Trophoblast cell (in vitro differentiated cells and primary cell): Measurements from ENCODE around the gene SLC35F5. TPM values are rescaled to one million over a fixed set of nuclear protein-coding genes. Genes with fewer than 3 reads are reported as not detected.

Source experiments
- DNase-seq, 2 donors: peaks; one replicate each; pipeline ENCODE4 v3.0.0-alpha.2; 2016
- H2AFZ ChIP-seq: 2 replicates; pipeline ENCODE4 v1.6.1; 2013; ENCODE audit warnings: low read length, moderate library complexity, mild to moderate bottlenecking; ENCODE audit not compliant: insufficient read depth, poor library complexity
- H2AK5ac ChIP-seq: 2 replicates; pipeline ENCODE4 v1.6.1; 2013; ENCODE audit warnings: mild to moderate bottlenecking, low read length
- H2BK120ac ChIP-seq: 2 replicates; pipeline ENCODE4 v1.6.1; 2013; ENCODE audit warnings: low read length, mild to moderate bottlenecking, moderate library complexity; ENCODE audit not compliant: insufficient read depth, poor library complexity
- H2BK12ac ChIP-seq: 2 replicates; pipeline ENCODE4 v1.6.1; 2013; ENCODE audit warnings: mild to moderate bottlenecking, low read length, moderate library complexity
- H2BK5ac ChIP-seq: 2 replicates; pipeline ENCODE4 v1.6.1; 2013; ENCODE audit warnings: low read length, low read depth, moderate library complexity, mild to moderate bottlenecking; ENCODE audit not compliant: poor library complexity
- H3K14ac ChIP-seq: 2 replicates; pipeline ENCODE4 v1.6.1; 2013; ENCODE audit warnings: mild to moderate bottlenecking, low read length
- H3K18ac ChIP-seq: 2 replicates; pipeline ENCODE4 v1.6.1; 2013; ENCODE audit warnings: mild to moderate bottlenecking, low read length
- H3K23ac ChIP-seq: 2 replicates; pipeline ENCODE4 v1.6.1; 2013; ENCODE audit warnings: low read length
- H3K27ac ChIP-seq: 2 replicates; pipeline ENCODE4 v1.5.1; 2013; ENCODE audit warnings: low read depth, mild to moderate bottlenecking, inconsistent platforms, low read length, moderate library complexity
- H3K27me3 ChIP-seq: 2 replicates; pipeline ENCODE4 v1.6.1; 2013; ENCODE audit warnings: inconsistent platforms, mild to moderate bottlenecking, low read length, moderate library complexity; ENCODE audit not compliant: insufficient read depth
- H3K36me3 ChIP-seq, 2 experiments: 1 replicate in 1 of 2; 2 replicates in 1 of 2; pipeline ENCODE4 v1.6.1; 2013; ENCODE audit warnings: low read length in 2 of 2, mild to moderate bottlenecking in 2 of 2, moderate library complexity in 1 of 2; ENCODE audit not compliant: insufficient read depth in 2 of 2, control insufficient read depth in 1 of 2
- H3K4ac ChIP-seq: 2 replicates; pipeline ENCODE4 v1.6.1; 2013; ENCODE audit warnings: low read depth, mild to moderate bottlenecking, low read length, moderate library complexity
- H3K4me1 ChIP-seq, 2 experiments: 1 replicate in 1 of 2; 2 replicates in 1 of 2; pipeline ENCODE4 v1.6.1; 2013; ENCODE audit warnings: low read length in 2 of 2, mild to moderate bottlenecking in 2 of 2, moderate library complexity in 1 of 2; ENCODE audit not compliant: insufficient read depth in 2 of 2, control insufficient read depth in 1 of 2
- H3K4me2 ChIP-seq: 2 replicates; pipeline ENCODE4 v1.6.1; 2013; ENCODE audit warnings: inconsistent platforms, mild to moderate bottlenecking, low read length, moderate library complexity
- H3K4me3 ChIP-seq: 2 replicates; pipeline ENCODE4 v1.5.1; 2013; ENCODE audit warnings: mild to moderate bottlenecking, low read depth, low read length, inconsistent platforms
- H3K79me1 ChIP-seq: one replicate; pipeline ENCODE4 v1.6.1; 2013; ENCODE audit warnings: low read length
- H3K79me2 ChIP-seq: 2 replicates; pipeline ENCODE4 v1.6.1; 2013; ENCODE audit warnings: low read length, mild to moderate bottlenecking; ENCODE audit not compliant: control insufficient read depth, insufficient read depth, poor library complexity
- H3K9ac ChIP-seq: 2 replicates; pipeline ENCODE4 v1.6.1; 2013; ENCODE audit warnings: mild to moderate bottlenecking, low read length
- H3K9me3 ChIP-seq: 2 replicates; pipeline ENCODE4 v1.6.1; 2013; ENCODE audit warnings: low read depth, mild to moderate bottlenecking, control low read depth, inconsistent platforms, low read length; ENCODE audit not compliant: insufficient read depth
- H4K12ac ChIP-seq: 2 replicates; pipeline ENCODE4 v1.6.1; 2013; ENCODE audit warnings: low read depth, mild to moderate bottlenecking, low read length, moderate library complexity
- H4K8ac ChIP-seq: 2 replicates; pipeline ENCODE4 v1.6.1; 2013; ENCODE audit warnings: low read depth, mild to moderate bottlenecking, low read length, moderate library complexity
- H4K91ac ChIP-seq: one replicate; pipeline ENCODE4 v1.6.1; 2013; ENCODE audit warnings: low read depth, mild to moderate bottlenecking, low read length, moderate library complexity
- WGBS: extraction: QIAGEN DNeasy Blood & Tissue Kit; methylation state at CpG from one replicate; pipeline ENCODE4 v1.1.7; 2013; ENCODE audit warnings: missing lambda C conversion rate; ENCODE audit not compliant: insufficient read length, insufficient coverage; ENCODE audit errors: extremely low coverage; 5-methylcytosine and 5-hydroxymethylcytosine counted together
- polyA plus RNA-seq: library from polyadenylated mRNA; stranded (reverse); fragments of 200-250 nt; gene quantifications from 2 replicates; pipeline ENCODE4 v1.2.3, GENCODE V29; 2013

Gene SLC35F5, protein sequence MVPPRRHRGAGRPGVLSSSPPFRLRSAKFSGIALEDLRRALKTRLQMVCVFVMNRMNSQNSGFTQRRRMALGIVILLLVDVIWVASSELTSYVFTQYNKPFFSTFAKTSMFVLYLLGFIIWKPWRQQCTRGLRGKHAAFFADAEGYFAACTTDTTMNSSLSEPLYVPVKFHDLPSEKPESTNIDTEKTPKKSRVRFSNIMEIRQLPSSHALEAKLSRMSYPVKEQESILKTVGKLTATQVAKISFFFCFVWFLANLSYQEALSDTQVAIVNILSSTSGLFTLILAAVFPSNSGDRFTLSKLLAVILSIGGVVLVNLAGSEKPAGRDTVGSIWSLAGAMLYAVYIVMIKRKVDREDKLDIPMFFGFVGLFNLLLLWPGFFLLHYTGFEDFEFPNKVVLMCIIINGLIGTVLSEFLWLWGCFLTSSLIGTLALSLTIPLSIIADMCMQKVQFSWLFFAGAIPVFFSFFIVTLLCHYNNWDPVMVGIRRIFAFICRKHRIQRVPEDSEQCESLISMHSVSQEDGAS
- polyA plus RNA-seq, result 26.0 and 28.2 TPM in 2 replicates

DNA sequence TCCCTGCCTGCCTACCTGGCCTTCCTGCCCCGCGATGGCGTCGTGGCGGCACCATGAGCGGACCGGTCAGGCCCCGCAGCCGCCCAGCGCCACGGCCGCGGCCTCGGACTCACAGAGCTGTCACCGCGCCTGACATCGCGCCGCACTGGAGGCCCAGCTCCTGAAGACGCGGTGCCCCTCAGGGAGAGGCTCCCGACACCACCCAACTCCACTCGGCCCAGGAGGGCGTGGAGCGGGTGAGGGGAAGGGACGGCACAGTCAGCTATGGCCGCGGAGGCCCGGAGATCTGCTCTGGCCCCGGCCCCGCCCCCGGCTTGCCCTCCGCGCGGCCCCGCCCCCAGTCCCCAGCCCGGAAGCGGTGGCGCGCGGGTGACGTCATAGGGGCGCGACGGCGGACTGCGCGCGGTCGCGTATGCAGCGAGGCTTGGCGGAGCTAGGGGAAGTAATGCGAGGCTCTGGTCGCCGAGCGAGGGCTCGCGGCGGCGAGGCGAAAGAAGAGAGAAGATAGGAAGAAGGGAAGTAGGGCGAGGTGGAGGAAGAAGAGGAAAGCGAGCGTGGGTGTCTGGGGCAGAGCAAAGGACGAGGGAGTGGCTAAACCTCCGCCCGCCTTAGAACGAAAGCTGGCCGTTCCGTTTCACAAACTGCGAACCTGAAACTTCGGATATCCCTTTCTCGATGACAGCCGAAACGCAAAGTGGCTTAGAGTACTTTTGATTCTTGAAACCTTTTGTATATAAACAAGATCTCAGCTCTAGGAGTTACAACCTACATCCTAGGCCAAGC, at the start of gene SLC35F5:
TSS of gene SLC35F5 (minus strand) at position 288 of the 783 bp plus-strand sequence. CDS start at position 55, 233 bp downstream.
- no peaks in the 10 kb centered on the region for H3K9me3 ChIP-seq
- H4K8ac ChIP-seq, result peak within 1 kb of the TSS; percentile 97
- H3K79me2 ChIP-seq, result peaks cover 6% of the 10 kb centered on the region
- H3K9ac ChIP-seq, result peak within 1 kb of the TSS; percentile 89
- peak within 1 kb of the TSS; percentile 98 for H3K4me3 ChIP-seq
- H3K36me3 ChIP-seq, result peaks cover 0 to 1% of the 10 kb centered on the region in 2 experiments
- H4K91ac ChIP-seq, result peak within 1 kb of the TSS; percentile 88
- H3K27me3 ChIP-seq, result no peaks in the 10 kb centered on the region
- H3K27ac ChIP-seq, result peak within 1 kb of the TSS; percentile 80
- H2AFZ ChIP-seq, result peak within 1 kb of the TSS; percentile 98
- peak within 1 kb of the TSS; percentile 97 for H3K14ac ChIP-seq
- H3K4me2 ChIP-seq, result peak within 1 kb of the TSS; percentile 72
- no CpG with 5 or more reads among the region's 76 CpGs for WGBS
- DNase-seq, result peak; percentile 87 to 96
- H2AK5ac ChIP-seq, result peak within 1 kb of the TSS; percentile 65
- H3K4ac ChIP-seq, result peak within 1 kb of the TSS; percentile 85
- H3K23ac ChIP-seq, result no peak within 1 kb of the TSS
- peak within 1 kb of the TSS; percentile 75 for H2BK5ac ChIP-seq
- peaks cover 8% of the 10 kb centered on the region for H3K79me1 ChIP-seq
- H3K4me1 ChIP-seq, result no peaks in the 10 kb centered on the region
- peak within 1 kb of the TSS; percentile 84 for H2BK120ac ChIP-seq
- H2BK12ac ChIP-seq, result peak within 1 kb of the TSS; percentile 63
- H3K18ac ChIP-seq, result peak within 1 kb of the TSS; percentile 96
- H4K12ac ChIP-seq, result peak within 1 kb of the TSS; percentile 82

- H3K18ac ChIP-seq, result no peak overlapping the region
- no peaks in the 10 kb centered on the region for H3K79me1 ChIP-seq
- H2BK5ac ChIP-seq, result no peak overlapping the region
- H2AK5ac ChIP-seq, result no peak overlapping the region
- H3K4me3 ChIP-seq, result no peak overlapping the region
- H3K14ac ChIP-seq, result no peak overlapping the region
- no peak overlapping the region for H3K27ac ChIP-seq
- H4K91ac ChIP-seq, result no peak overlapping the region
- H2AFZ ChIP-seq, result no peak overlapping the region
- H4K8ac ChIP-seq, result no peak overlapping the region
- H3K4me2 ChIP-seq, result no peak overlapping the region
- no peaks in the 10 kb centered on the region for H3K4me1 ChIP-seq
- WGBS, result no CpG with 5 or more reads among the region's 4 CpGs
- no peak for DNase-seq
- H2BK12ac ChIP-seq, result no peak overlapping the region
- H3K9me3 ChIP-seq, result no peaks in the 10 kb centered on the region
- no peaks in the 10 kb centered on the region for H3K36me3 ChIP-seq
- H3K4ac ChIP-seq, result no peak overlapping the region
- no peak overlapping the region for H2BK120ac ChIP-seq
- H3K9ac ChIP-seq, result no peak overlapping the region
- H4K12ac ChIP-seq, result no peak overlapping the region
- no peaks in the 10 kb centered on the region for H3K27me3 ChIP-seq
- H3K23ac ChIP-seq, result no peak overlapping the region
- no peaks in the 10 kb centered on the region for H3K79me2 ChIP-seq
Observed at GRCh38 chr2:113799375-113799774, 42.9 kb upstream of the SLC35F5 start.

GRCh38 chr2:113797237-113797636, 40.8 kb upstream of the SLC35F5 start:
- Histone ChIP-seq H3K9me3 (no peaks in the 10 kb centered on the region), H2AFZ (no peak overlapping the region), H3K36me3 (no peaks in the 10 kb centered on the region), H3K4me1 (no peaks in the 10 kb centered on the region), H2BK12ac (no peak overlapping the region), H3K79me2 (no peaks in the 10 kb centered on the region), H3K4ac (no peak overlapping the region), H3K27me3 (no peaks in the 10 kb centered on the region), H3K4me3 (no peak overlapping the region), H3K79me1 (no peaks in the 10 kb centered on the region), H3K23ac (no peak overlapping the region), H2BK5ac (no peak overlapping the region), H3K4me2 (no peak overlapping the region), H4K8ac (no peak overlapping the region), H3K9ac (no peak overlapping the region), H2AK5ac (no peak overlapping the region), H3K14ac (no peak overlapping the region), H4K12ac (no peak overlapping the region), H3K18ac (no peak overlapping the region), H3K27ac (no peak overlapping the region), H4K91ac (no peak overlapping the region), H2BK120ac (no peak overlapping the region)
- WGBS, result no CpG with 5 or more reads among the region's 2 CpGs
- DNase-seq, result no peak

- Histone ChIP-seq H3K9me3 (no peaks in the 10 kb centered on the region), H3K9ac (no peak overlapping the region), H3K4me3 (no peak overlapping the region), H3K36me3 (no peaks in the 10 kb centered on the region), H4K8ac (no peak overlapping the region), H3K79me1 (no peaks in the 10 kb centered on the region), H3K27me3 (no peaks in the 10 kb centered on the region), H2AFZ (no peak overlapping the region), H3K14ac (no peak overlapping the region), H3K4ac (no peak overlapping the region), H3K4me1 (no peaks in the 10 kb centered on the region), H3K23ac (no peak overlapping the region), H3K79me2 (no peaks in the 10 kb centered on the region), H4K91ac (no peak overlapping the region), H2BK12ac (no peak overlapping the region), H2AK5ac (no peak overlapping the region), H3K18ac (no peak overlapping the region), H3K27ac (no peak overlapping the region), H4K12ac (no peak overlapping the region), H2BK5ac (no peak overlapping the region), H2BK120ac (no peak overlapping the region), H3K4me2 (no peak overlapping the region)
- no peak for DNase-seq
- no CpG with 5 or more reads among the region's 6 CpGs for WGBS
Observed at GRCh38 chr2:113796592-113797175, 40.2 kb upstream of the SLC35F5 start.
